ENCODE measurements around the gene CACNA1B. TPM values are rescaled to one million over a fixed set of nuclear protein-coding genes. Genes with fewer than 3 reads are reported as not detected.
"Not testable (repeated sequence)": the region's sequence is repeated elsewhere in the genome, so short reads cannot be mapped to it uniquely, and the experiment has no call there.

The CACNA1B gene
- total RNA-seq, 4 donors from 2014 or later: not detected

DNA sequence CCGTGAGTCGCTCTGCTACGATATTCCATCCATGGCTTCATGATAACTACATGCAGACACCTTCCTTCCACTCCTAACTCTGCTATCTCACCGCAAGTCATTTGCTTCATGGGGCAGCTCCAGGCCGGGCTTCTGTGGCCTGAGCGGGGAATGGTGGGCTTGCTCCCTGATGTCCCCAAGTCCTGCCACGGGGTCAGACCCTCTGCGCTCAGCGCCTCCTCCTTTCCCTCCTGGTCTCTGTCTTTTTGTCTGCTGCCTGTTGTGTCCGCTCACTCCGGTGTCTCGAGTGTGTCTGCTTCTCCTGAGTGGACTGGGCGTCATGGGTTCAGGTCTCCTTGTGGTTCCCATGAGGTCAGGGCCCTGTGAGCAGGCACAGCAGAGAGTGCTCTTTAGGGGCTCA, 139.6 kb downstream of the CACNA1B start:
- ATAC-seq (ENCODE audit: low FRiP score) (no peak), DNase-seq (ENCODE audit: low spot score) (no peak)

DNA sequence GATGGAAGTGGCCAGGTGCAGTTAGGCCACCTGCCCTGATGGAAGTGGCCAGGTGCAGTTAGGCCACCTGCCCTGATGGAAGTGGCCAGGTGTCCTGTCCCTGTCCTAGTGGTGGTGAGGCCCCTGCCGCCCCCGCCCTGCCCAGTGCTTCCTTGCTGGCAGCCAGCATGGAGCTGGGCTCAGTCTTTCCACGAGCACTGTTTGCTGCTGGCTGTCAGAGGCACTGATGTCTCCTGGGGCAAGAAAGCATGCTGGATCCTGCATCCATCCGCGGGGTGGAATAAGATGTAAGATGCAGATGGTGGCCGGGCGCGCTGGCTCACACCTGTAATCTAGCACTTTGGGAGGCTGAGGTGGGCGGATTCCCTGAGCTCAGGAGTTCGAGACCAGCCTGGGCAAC, 141.9 kb downstream of the CACNA1B start:
- not testable (repeated sequence) for ATAC-seq (ENCODE audit: low FRiP score); DNase-seq (ENCODE audit: low spot score)

More for the DNA sequence above, 139.6 kb downstream of the CACNA1B start:
- TF ChIP-seq, protein P1, sequence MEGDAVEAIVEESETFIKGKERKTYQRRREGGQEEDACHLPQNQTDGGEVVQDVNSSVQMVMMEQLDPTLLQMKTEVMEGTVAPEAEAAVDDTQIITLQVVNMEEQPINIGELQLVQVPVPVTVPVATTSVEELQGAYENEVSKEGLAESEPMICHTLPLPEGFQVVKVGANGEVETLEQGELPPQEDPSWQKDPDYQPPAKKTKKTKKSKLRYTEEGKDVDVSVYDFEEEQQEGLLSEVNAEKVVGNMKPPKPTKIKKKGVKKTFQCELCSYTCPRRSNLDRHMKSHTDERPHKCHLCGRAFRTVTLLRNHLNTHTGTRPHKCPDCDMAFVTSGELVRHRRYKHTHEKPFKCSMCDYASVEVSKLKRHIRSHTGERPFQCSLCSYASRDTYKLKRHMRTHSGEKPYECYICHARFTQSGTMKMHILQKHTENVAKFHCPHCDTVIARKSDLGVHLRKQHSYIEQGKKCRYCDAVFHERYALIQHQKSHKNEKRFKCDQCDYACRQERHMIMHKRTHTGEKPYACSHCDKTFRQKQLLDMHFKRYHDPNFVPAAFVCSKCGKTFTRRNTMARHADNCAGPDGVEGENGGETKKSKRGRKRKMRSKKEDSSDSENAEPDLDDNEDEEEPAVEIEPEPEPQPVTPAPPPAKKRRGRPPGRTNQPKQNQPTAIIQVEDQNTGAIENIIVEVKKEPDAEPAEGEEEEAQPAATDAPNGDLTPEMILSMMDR (IDR thresholded peaks at IDR 0.05): no peak

GRCh38 chr9:138020120-138020794, 142.7 kb downstream of the CACNA1B start:
- DNase-seq (ENCODE audit: low spot score) (no peak), ATAC-seq (ENCODE audit: low FRiP score) (peak; percentile 24)
- TF ChIP-seq, protein P1 (IDR thresholded peaks at IDR 0.05): no peak

- ATAC-seq (ENCODE audit: low FRiP score): no peak
These were observed 143.2 kb downstream of the CACNA1B start for GRCh38 chr9:138020795-138021182.

DNA sequence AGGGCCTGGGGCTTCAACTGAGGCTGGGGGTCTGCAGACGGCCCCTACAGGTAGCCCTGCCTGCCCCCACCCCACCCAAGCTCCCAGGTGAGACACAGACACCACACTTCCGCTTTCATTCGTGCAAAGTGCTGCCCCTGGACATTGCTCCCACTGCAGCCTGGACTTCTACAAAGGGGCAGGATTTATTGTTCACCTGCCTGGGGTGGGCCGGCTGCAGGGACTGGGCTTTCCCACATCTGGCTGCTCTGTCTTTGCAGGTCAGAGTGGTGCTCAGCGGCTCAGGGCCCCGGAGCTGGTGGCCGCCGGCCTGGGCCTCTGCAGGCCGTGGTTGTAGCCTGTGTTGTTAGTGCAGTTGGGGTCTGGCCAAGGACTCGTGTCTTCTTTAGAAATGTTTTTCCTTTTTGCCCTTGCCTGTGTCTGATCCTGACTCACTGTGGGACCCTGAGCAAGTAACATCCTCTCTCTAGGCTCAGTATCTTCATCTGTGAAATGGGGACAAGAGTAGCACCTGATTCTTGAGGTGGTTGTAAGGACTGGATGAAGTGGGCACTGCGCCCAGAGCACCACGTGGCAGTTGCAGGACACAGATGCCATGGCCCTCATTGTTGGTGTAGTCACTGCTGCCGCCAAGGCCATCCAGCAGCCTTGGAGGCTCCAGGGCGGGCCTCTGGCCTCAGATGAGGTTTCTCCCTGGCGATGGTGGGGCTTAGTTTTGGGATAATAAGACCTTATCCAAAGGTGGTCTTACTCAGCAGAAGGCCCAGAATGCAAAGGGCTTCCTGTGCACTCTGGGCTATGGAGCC, 143.9 kb downstream of the CACNA1B start:
- TF ChIP-seq, protein P1 (IDR thresholded peaks at IDR 0.05): no peak
- DNase-seq (ENCODE audit: low spot score): no peak
- no peak for ATAC-seq (ENCODE audit: low FRiP score)

More at GRCh38 chr9:138020795-138021182, 143.2 kb downstream of the CACNA1B start:
- TF ChIP-seq, protein P1 (IDR thresholded peaks at IDR 0.05): no peak
- no peak for DNase-seq (ENCODE audit: low spot score)

GRCh38 chr9:138022121-138022741, 144.6 kb downstream of the CACNA1B start:
- ATAC-seq (ENCODE audit: low FRiP score) (no peak), DNase-seq (ENCODE audit: low spot score) (no peak)
- TF ChIP-seq, protein P1 (IDR thresholded peaks at IDR 0.05): no peak

- ATAC-seq (ENCODE audit: low FRiP score) (no peak), DNase-seq (ENCODE audit: low spot score) (no peak)
- TF ChIP-seq, protein P1 (IDR thresholded peaks at IDR 0.05): no peak
These were observed 145.3 kb downstream of the CACNA1B start for GRCh38 chr9:138022756-138023393.
